HCT116 (cell line): Measurements from ENCODE around the gene SEH1L. TPM values are rescaled to one million over a fixed set of nuclear protein-coding genes. Genes with fewer than 3 reads are reported as not detected.

ENCODE experiments used
- ATAC-seq: fragments of 200-7000 bp; cut with Tn5 transposase; 2 replicates; pipeline ENCODE4 v1.9.1; 2020; ENCODE audit warnings: mild to moderate bottlenecking, moderate library complexity
- BruUV-seq: library from RNA; stranded (reverse); fragments of 400-500 nt; replicated peaks from 2 replicates; lab custom pipeline; 2021; lab: Mats Ljungman, UMichigan
- CTCF ChIA-PET: fragments of 300-600 bp; sonication (Branson Sonifier 250); formaldehyde crosslinking; loops from one replicate; lab custom pipeline; 2021; ENCODE audit warnings: antibody characterized with exemption; lab: Charles Lee
- POLR2A ChIA-PET: fragments of 300-600, 350-600 bp; sonication (Branson Sonifier 250); formaldehyde crosslinking; loops from one replicate; lab custom pipeline; 2021; ENCODE audit warnings: antibody characterized with exemption; lab: Charles Lee
- RAD21 ChIA-PET, 2 experiments: fragments of 300-600 bp; sonication (Branson Sonifier 250); formaldehyde crosslinking; loops; one replicate each; lab custom pipeline; 2023; ENCODE audit warnings: low total read pairs in 2 of 2; ENCODE audit not compliant: uncharacterized antibody in 2 of 2, unreplicated experiment in 2 of 2, low non-redundant PET in 1 of 2; lab: Charles Lee
- DNase-seq: peaks from one replicate; pipeline ENCODE4 v3.0.0-alpha.2; 2010; ENCODE audit warnings: low read depth, low spot score
- H2AFZ ChIP-seq: fragments of 200-600 bp; shearing (Covaris generic), sonication (generic); 2 replicates; pipeline ENCODE4 v1.6.1; 2017; ENCODE audit warnings: low read depth, mixed run types, mixed read lengths, antibody characterized with exemption, low read length; ENCODE audit not compliant: poor library complexity, severe bottlenecking
- H3K27ac ChIP-seq: 2 replicates; pipeline ENCODE4 v1.5.1; 2012; ENCODE audit warnings: low read depth, low read length
- H3K27me3 ChIP-seq: fragments of 200-600 bp; sonication (generic); 2 replicates; pipeline ENCODE4 v1.6.1; 2016; ENCODE audit warnings: mixed run types, low read length, mixed read lengths; ENCODE audit not compliant: insufficient read depth
- H3K36me3 ChIP-seq, 2 experiments: fragments of 200-500 bp in 1 of 2; fragments of 200-600 bp in 1 of 2; sonication (Bioruptor generic) in 1 of 2; sonication (generic) in 1 of 2; 2 replicates each; pipeline versions ENCODE4 v1.5.1 to v1.6.1; 2014 to 2016; ENCODE audit warnings: low read length in 2 of 2, inconsistent platforms in 1 of 2, mixed read lengths in 1 of 2, mixed run types in 1 of 2; ENCODE audit not compliant: insufficient read depth in 2 of 2, control insufficient read depth in 1 of 2
- H3K4me1 ChIP-seq, 2 experiments: fragments of 200-600 bp in 1 of 2; sonication (generic) in 1 of 2; 2 replicates each; pipeline versions ENCODE4 v1.5.1 to v1.6.1; 2012 to 2017; ENCODE audit warnings: low read length in 2 of 2, inconsistent platforms in 1 of 2, mild to moderate bottlenecking in 1 of 2, mixed read lengths in 1 of 2, mixed run types in 1 of 2, moderate library complexity in 1 of 2; ENCODE audit not compliant: insufficient read depth in 2 of 2, control insufficient read depth in 1 of 2
- H3K4me2 ChIP-seq: fragments of 200-600 bp; sonication (generic); 2 replicates; pipeline ENCODE4 v1.6.1; 2017; ENCODE audit warnings: mixed run types, low read length, mixed read lengths
- H3K4me3 ChIP-seq, 2 experiments: fragments of 200-600 bp in 1 of 2; sonication (generic) in 1 of 2; replicated peaks in 1 of 2; 2 replicates each; pipeline ENCODE4 v1.5.1; 2011 to 2016; ENCODE audit warnings: low read length in 2 of 2, control low read depth in 1 of 2, low read depth in 1 of 2, mild to moderate bottlenecking in 1 of 2, mixed read lengths in 1 of 2, mixed run types in 1 of 2
- H3K79me2 ChIP-seq: fragments of 200-600 bp; sonication (generic); 2 replicates; pipeline ENCODE4 v1.6.1; 2017; ENCODE audit warnings: mild to moderate bottlenecking, mixed run types, low read length, moderate library complexity, mixed read lengths; ENCODE audit not compliant: insufficient read depth
- H3K9ac ChIP-seq: fragments of 200-600 bp; sonication (generic); 2 replicates; pipeline ENCODE4 v1.6.1; 2016; ENCODE audit warnings: low read length, mixed read lengths
- H3K9me2 ChIP-seq: fragments of 200-600 bp; sonication (generic), shearing (Covaris generic); 2 replicates; pipeline ENCODE4 v1.6.1; 2017; ENCODE audit warnings: mixed run types, mild to moderate bottlenecking, moderate library complexity; ENCODE audit not compliant: insufficient read depth
- H3K9me3 ChIP-seq, 2 experiments: fragments of 200-500 bp in 1 of 2; fragments of 200-600 bp in 1 of 2; sonication (Bioruptor generic) in 1 of 2; sonication (generic) in 1 of 2; 2 replicates each; pipeline ENCODE4 v1.6.1; 2014 to 2017; ENCODE audit warnings: low read length in 2 of 2, mixed read lengths in 2 of 2, inconsistent platforms in 1 of 2, low read depth in 1 of 2, mild to moderate bottlenecking in 1 of 2, mixed run types in 1 of 2, moderate library complexity in 1 of 2; ENCODE audit not compliant: control insufficient read depth in 1 of 2, insufficient read depth in 1 of 2
- H4K20me1 ChIP-seq: fragments of 200-600 bp; sonication (generic), shearing (Covaris generic); 2 replicates; pipeline ENCODE4 v1.6.1; 2017; ENCODE audit warnings: mixed run types, mild to moderate bottlenecking, moderate library complexity; ENCODE audit not compliant: insufficient read depth
- CBX3 ChIP-seq: IDR thresholded peaks from 2 replicates; pipeline ENCODE4 v1.6.1; 2012; ENCODE audit warnings: low read depth
- CEBPB ChIP-seq: IDR thresholded peaks from 2 replicates; pipeline ENCODE4 v1.6.1; 2012; ENCODE audit warnings: low read depth
- EGR1 ChIP-seq: IDR thresholded peaks from 2 replicates; pipeline ENCODE4 v1.6.1; 2012; ENCODE audit warnings: low read depth
- JUND ChIP-seq: IDR thresholded peaks from 2 replicates; pipeline ENCODE4 v1.6.1; 2012
- SP1 ChIP-seq: IDR thresholded peaks from 2 replicates; pipeline ENCODE4 v1.6.1; 2012; ENCODE audit warnings: low read depth
- SRF ChIP-seq: IDR thresholded peaks from 2 replicates; pipeline ENCODE4 v1.6.1; 2012; ENCODE audit warnings: low read depth
- TCF7L2 ChIP-seq: IDR thresholded peaks from 2 replicates; pipeline ENCODE4 v1.7.0; 2011; ENCODE audit warnings: borderline replicate concordance, inconsistent platforms; ENCODE audit not compliant: insufficient read depth, insufficient read length; ENCODE audit errors: extremely low read depth
- ZFX ChIP-seq: fragments of 450-650 bp; IDR thresholded peaks from 2 replicates; pipeline ENCODE4 v1.6.1; 2017
- intact Hi-C: fragments of 100-400 bp; cut with micrococcal nuclease; formaldehyde crosslinking; loops from 2 replicates; pipeline ENCODE4 v1.10.0; 2022
- total RNA-seq: library from RNA; stranded (reverse); gene quantifications from one replicate; pipeline ENCODE4 v1.2.1, GENCODE V29; 2021; ENCODE audit not compliant: unreplicated experiment
- TF ChIP-seq, protein P1 (sequence below): IDR thresholded peaks from 2 replicates; pipeline ENCODE4 v1.6.1; 2012
- TF ChIP-seq, protein P2 (sequence below): IDR thresholded peaks from 2 replicates; pipeline ENCODE4 v1.6.1; 2012
- TF ChIP-seq, protein P3 (sequence below): IDR thresholded peaks from 2 replicates; pipeline ENCODE4 v1.6.1; 2011; ENCODE audit warnings: mild to moderate bottlenecking, low read length, moderate library complexity; ENCODE audit not compliant: insufficient replicate concordance; ENCODE audit errors: extremely low read depth
- TF ChIP-seq, protein P4 (sequence below): IDR thresholded peaks from 2 replicates; pipeline ENCODE4 v1.6.1; 2012; ENCODE audit warnings: low read depth
- TF ChIP-seq, protein P5 (sequence below), 3 experiments: fragments of 200-600 bp in 1 of 3; sonication (generic) in 1 of 3; IDR thresholded peaks in 2 of 3; conservative IDR thresholded peaks in 1 of 3; 2 replicates each; pipeline ENCODE4 v1.5.1; 2012 to 2017; ENCODE audit warnings: low read depth in 2 of 3, low read length in 2 of 3, antibody characterized with exemption in 1 of 3, borderline replicate concordance in 1 of 3, control low read depth in 1 of 3, mild to moderate bottlenecking in 1 of 3, mixed read lengths in 1 of 3, mixed run types in 1 of 3, moderate library complexity in 1 of 3; ENCODE audit not compliant: insufficient read depth in 1 of 3

SEH1L gene
- total RNA-seq, 1 experiment from 2014 or later: 83.7 TPM

DNA sequence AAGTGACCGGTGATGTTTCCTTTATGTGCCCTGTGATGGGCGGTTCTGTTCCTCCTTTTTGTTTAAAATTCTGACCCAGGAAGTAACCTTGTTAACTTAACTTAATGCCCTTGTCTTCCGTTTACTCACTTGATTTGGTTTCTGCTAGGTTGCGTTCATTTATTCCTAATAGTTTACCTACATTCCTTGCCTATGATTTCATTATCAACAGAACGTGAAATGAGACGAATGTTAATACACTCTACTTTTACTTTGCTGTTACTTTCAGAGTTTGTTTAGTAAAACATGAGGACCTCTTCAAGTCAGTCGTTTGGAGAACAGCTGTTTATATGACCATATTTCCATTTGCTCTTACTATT is 44.0 kb downstream of the SEH1L start:
- H3K79me2 ChIP-seq: peaks cover 55% of the 10 kb centered on the region
- intact Hi-C loops: no loop called here

DNA sequence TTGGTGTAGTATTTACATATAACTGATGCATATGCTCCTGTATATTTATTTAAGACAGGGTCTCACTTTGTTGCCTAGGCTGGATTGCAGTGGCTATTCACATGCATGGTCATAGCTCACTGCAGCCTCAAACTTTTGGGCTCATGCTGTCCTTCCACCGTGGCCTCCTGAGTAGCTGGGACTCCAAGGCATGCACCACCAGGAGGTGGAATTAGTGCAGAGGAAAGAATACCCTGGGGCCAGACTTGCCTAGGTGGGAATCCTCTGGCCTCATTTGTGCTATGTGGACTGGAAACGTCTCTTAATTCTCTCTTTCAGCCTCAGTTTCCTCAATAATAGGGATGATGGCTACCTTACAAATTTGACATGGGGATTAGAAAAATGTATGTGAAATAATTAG is 45.6 kb downstream of the SEH1L start:
- Histone ChIP-seq H3K4me3 (no peak overlapping the region), H3K4me1 (peaks cover 12 to 24% of the 10 kb centered on the region in 2 experiments; a peak in 3 of 4 replicates), H4K20me1 (peaks cover 4% of the 10 kb centered on the region; the same call in 1 of the 2 replicates), H3K79me2 (peaks cover 71% of the 10 kb centered on the region), H3K9ac (no peak overlapping the region), H3K9me2 (no peaks in the 10 kb centered on the region), H3K27me3 (no peaks in the 10 kb centered on the region), H2AFZ (no peak overlapping the region), H3K4me2 (no peak overlapping the region), H3K9me3 (no peaks in the 10 kb centered on the region), H3K27ac (no peak overlapping the region), H3K36me3 (no peaks in the 10 kb centered on the region; a peak in 1 of 4 replicates)
- ChIA-PET POLR2A (no interaction called here), CTCF (no interaction called here), RAD21 (no interaction called here)
- no TSS peak for BruUV-seq
- DNase-seq: no peak
- intact Hi-C loops: no loop called here
- ATAC-seq: no peak
- TF ChIP-seq CEBPB (no peak), CBX3 (no peak), SRF (no peak), EGR1 (no peak), SP1 (no peak), TCF7L2 (no peak), ZFX (no peak)
- TF ChIP-seq, protein P1, sequence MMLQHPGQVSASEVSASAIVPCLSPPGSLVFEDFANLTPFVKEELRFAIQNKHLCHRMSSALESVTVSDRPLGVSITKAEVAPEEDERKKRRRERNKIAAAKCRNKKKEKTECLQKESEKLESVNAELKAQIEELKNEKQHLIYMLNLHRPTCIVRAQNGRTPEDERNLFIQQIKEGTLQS: no peak
- TF ChIP-seq, protein P2, sequence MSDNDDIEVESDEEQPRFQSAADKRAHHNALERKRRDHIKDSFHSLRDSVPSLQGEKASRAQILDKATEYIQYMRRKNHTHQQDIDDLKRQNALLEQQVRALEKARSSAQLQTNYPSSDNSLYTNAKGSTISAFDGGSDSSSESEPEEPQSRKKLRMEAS: no peak
- TF ChIP-seq, protein P3, sequence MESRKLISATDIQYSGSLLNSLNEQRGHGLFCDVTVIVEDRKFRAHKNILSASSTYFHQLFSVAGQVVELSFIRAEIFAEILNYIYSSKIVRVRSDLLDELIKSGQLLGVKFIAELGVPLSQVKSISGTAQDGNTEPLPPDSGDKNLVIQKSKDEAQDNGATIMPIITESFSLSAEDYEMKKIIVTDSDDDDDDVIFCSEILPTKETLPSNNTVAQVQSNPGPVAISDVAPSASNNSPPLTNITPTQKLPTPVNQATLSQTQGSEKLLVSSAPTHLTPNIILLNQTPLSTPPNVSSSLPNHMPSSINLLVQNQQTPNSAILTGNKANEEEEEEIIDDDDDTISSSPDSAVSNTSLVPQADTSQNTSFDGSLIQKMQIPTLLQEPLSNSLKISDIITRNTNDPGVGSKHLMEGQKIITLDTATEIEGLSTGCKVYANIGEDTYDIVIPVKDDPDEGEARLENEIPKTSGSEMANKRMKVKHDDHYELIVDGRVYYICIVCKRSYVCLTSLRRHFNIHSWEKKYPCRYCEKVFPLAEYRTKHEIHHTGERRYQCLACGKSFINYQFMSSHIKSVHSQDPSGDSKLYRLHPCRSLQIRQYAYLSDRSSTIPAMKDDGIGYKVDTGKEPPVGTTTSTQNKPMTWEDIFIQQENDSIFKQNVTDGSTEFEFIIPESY: no peak
- TF ChIP-seq, protein P4, sequence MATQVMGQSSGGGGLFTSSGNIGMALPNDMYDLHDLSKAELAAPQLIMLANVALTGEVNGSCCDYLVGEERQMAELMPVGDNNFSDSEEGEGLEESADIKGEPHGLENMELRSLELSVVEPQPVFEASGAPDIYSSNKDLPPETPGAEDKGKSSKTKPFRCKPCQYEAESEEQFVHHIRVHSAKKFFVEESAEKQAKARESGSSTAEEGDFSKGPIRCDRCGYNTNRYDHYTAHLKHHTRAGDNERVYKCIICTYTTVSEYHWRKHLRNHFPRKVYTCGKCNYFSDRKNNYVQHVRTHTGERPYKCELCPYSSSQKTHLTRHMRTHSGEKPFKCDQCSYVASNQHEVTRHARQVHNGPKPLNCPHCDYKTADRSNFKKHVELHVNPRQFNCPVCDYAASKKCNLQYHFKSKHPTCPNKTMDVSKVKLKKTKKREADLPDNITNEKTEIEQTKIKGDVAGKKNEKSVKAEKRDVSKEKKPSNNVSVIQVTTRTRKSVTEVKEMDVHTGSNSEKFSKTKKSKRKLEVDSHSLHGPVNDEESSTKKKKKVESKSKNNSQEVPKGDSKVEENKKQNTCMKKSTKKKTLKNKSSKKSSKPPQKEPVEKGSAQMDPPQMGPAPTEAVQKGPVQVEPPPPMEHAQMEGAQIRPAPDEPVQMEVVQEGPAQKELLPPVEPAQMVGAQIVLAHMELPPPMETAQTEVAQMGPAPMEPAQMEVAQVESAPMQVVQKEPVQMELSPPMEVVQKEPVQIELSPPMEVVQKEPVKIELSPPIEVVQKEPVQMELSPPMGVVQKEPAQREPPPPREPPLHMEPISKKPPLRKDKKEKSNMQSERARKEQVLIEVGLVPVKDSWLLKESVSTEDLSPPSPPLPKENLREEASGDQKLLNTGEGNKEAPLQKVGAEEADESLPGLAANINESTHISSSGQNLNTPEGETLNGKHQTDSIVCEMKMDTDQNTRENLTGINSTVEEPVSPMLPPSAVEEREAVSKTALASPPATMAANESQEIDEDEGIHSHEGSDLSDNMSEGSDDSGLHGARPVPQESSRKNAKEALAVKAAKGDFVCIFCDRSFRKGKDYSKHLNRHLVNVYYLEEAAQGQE: no peak
- TF ChIP-seq, protein P5, sequence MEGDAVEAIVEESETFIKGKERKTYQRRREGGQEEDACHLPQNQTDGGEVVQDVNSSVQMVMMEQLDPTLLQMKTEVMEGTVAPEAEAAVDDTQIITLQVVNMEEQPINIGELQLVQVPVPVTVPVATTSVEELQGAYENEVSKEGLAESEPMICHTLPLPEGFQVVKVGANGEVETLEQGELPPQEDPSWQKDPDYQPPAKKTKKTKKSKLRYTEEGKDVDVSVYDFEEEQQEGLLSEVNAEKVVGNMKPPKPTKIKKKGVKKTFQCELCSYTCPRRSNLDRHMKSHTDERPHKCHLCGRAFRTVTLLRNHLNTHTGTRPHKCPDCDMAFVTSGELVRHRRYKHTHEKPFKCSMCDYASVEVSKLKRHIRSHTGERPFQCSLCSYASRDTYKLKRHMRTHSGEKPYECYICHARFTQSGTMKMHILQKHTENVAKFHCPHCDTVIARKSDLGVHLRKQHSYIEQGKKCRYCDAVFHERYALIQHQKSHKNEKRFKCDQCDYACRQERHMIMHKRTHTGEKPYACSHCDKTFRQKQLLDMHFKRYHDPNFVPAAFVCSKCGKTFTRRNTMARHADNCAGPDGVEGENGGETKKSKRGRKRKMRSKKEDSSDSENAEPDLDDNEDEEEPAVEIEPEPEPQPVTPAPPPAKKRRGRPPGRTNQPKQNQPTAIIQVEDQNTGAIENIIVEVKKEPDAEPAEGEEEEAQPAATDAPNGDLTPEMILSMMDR (IDR thresholded peaks at IDR 0.05 in 2 of 3, conservative IDR thresholded peaks at IDR 0.05 in 1 of 3; ENCODE audit: borderline replicate concordance in 1 of 3, insufficient read depth in 1 of 3, low read depth in 2 of 3, low read length in 2 of 3): no peak

More for the DNA sequence above, 44.0 kb downstream of the SEH1L start:
- no peak for ATAC-seq
- peak overlapping the region; percentile 92 for H3K9ac ChIP-seq
- H3K4me1 ChIP-seq: peaks cover 12 to 24% of the 10 kb centered on the region in 2 experiments; a peak in 3 of 4 replicates
- TF ChIP-seq JUND: no peak
- no TSS peak for BruUV-seq
- peak overlapping the region; percentile 77 for H3K4me2 ChIP-seq
- no peaks in the 10 kb centered on the region for H4K20me1 ChIP-seq
- ChIA-PET CTCF (no interaction called here), POLR2A (interaction anchor here (1.4 to 2.2 kb wide), 3 partner anchors 8 to 108 kb away, joined by 4 to 21 read pairs (median 5); partner anchors contain the start of gene PTPN2), RAD21 (no interaction called here)
- H3K27ac ChIP-seq: peak overlapping the region; percentile 83
- DNase-seq: no peak
- no peaks in the 10 kb centered on the region for H3K9me3 ChIP-seq
- H3K36me3 ChIP-seq: no peaks in the 10 kb centered on the region; a peak in 1 of 4 replicates
- H3K27me3 ChIP-seq: no peaks in the 10 kb centered on the region
- peak overlapping the region; percentile 74 to 98 for H3K4me3 ChIP-seq
- no peaks in the 10 kb centered on the region for H3K9me2 ChIP-seq
- no peak overlapping the region for H2AFZ ChIP-seq
